Pancreas (tissue), 10 donors: Measurements from ENCODE around the gene CTSF. TPM values are rescaled to one million over a fixed set of nuclear protein-coding genes. Genes with fewer than 3 reads are reported as not detected.

Experiments used
- ATAC-seq, 4 donors: fragments of 200-7000 bp; cut with Tn5 transposase; one replicate each; pipeline versions ENCODE4 v1.8.0 to v1.9.1; 2020; ENCODE audit warnings: mild to moderate bottlenecking in 4 of 4, moderate library complexity in 4 of 4
- DNase-seq, 6 donors: peaks; one replicate each; pipeline ENCODE4 v3.0.0-alpha.2; 2020
- FAIRE-seq: peaks from 2 replicates; lab custom pipeline; 2012; peaks lifted over from hg19 to GRCh38; lab: Jason Lieb, UNC
- H3K27ac ChIP-seq, 4 donors: fragments of 200-600 bp; sonication (generic); 1 replicate in 3 of 4; 2 replicates in 1 of 4; pipeline versions ENCODE4 v1.5.0 to v1.8.0; 2020
- H3K27me3 ChIP-seq, 4 donors: fragments of 200-600 bp; one replicate each; pipeline ENCODE4 v1.8.0; 2021
- H3K36me3 ChIP-seq, 3 donors: fragments of 200-600 bp; sonication (generic) in 1 of 3; one replicate each; pipeline versions ENCODE4 v1.5.0 to v1.8.0; 2020 to 2021
- H3K4me1 ChIP-seq, 3 donors: fragments of 200-600 bp; one replicate each; pipeline ENCODE4 v1.8.0; 2021
- H3K4me3 ChIP-seq, 4 donors: fragments of 200-600 bp; sonication (generic) in 2 of 4; one replicate each; pipeline versions ENCODE4 v1.5.0 to v1.8.0; 2020 to 2021
- H3K9me3 ChIP-seq, 4 donors: fragments of 200-600 bp; one replicate each; pipeline ENCODE4 v1.8.0; 2021
- CTCF ChIP-seq, 4 donors: fragments of 200-600 bp; sonication (generic) in 3 of 4; IDR thresholded peaks; one replicate each; pipeline versions ENCODE4 v1.5.0 to v1.8.0; 2021; ENCODE audit warnings: antibody characterized with exemption in 4 of 4
- WGBS, 2 donors: extraction: QIAGEN DNeasy Blood & Tissue Kit; methylation state at CpG; one replicate each; pipeline ENCODE4 v1.1.7; 2013; 5-methylcytosine and 5-hydroxymethylcytosine counted together
- intact Hi-C, 3 donors: fragments of 100-400 bp; cut with DNase I; formaldehyde crosslinking; loops; one replicate each; pipeline versions ENCODE4 v1.11.1 to v1.14.2; 2022
- polyA plus RNA-seq, 2 donors: library from polyadenylated mRNA; stranded (reverse); fragments of 200-250 nt; gene quantifications; one replicate each; pipeline ENCODE4 v1.2.3, GENCODE V29; 2013
- total RNA-seq, 6 donors: library from RNA; stranded (reverse); fragmentation: NEBNext Ultra II Directional in 4 of 6; extraction: Animal tissue kit (Norgen Biotek cat#: 25700) in 4 of 6; gene quantifications; one replicate each; pipeline versions ENCODE4 v1.2.1 to v1.2.4, GENCODE V29; 2021 to 2023
- donor health status: healthy with polysubstance abuse.
- donor health status: DM: no; HTN: no; CAD: no; lungs with moderate emphysema.
- donor health status: DM: no; HTN: no; CAD: no.
- donor health status: control.
- donor health status: control.
- donor health status: Bipolar disorder and iron deficiency.
- donor health status: DM: yes; HTN: yes; CAD: no.
- donor health status: DM: no; HTN: no; CAD: no.
- donor health status: DM: no; HTN: no; CAD: no.
- donor health status: DM: yes; HTN: yes; CAD: no.

CTSF gene
- total and polyA plus RNA-seq, 8 donors: 10.6 to 43.2 (median 19.9) TPM

- Histone ChIP-seq H3K27me3 (no peaks in the 10 kb centered on the region), H3K36me3 (peaks cover 0 to 8% (median 0%) of the 10 kb centered on the region in 3 donors), H3K4me1 (peaks cover 0 to 9% (median 0%) of the 10 kb centered on the region in 3 donors), H3K9me3 (no peaks in the 10 kb centered on the region), H3K27ac (no peak overlapping the region), H3K4me3 (no peak overlapping the region)
- WGBS, 2 donors: 85 to 94% methylated on average over 10 of the region's 10 CpGs
- no peak for ATAC-seq
- no peak for DNase-seq
- FAIRE-seq: no peak
- intact Hi-C loops: no loop called here
- TF ChIP-seq CTCF (IDR thresholded peaks at IDR 0.05): no peak
Measured at GRCh38 chr11:66539870-66540213, 28.6 kb downstream of the CTSF start.

GRCh38 chr11:66539170-66539869, 29.1 kb downstream of the CTSF start:
- Histone ChIP-seq H3K27me3 (no peaks in the 10 kb centered on the region), H3K4me3 (no peak overlapping the region), H3K9me3 (no peaks in the 10 kb centered on the region), H3K4me1 (peaks cover 0 to 5% (median 0%) of the 10 kb centered on the region in 3 donors), H3K27ac (no peak overlapping the region), H3K36me3 (peaks cover 0 to 8% (median 0%) of the 10 kb centered on the region in 3 donors)
- no peak for FAIRE-seq
- ATAC-seq: peak in 1 of 4 donors; percentile 11
- WGBS, 2 donors: 84 to 87% methylated on average over 16 of the region's 16 CpGs
- intact Hi-C loops: no loop called here
- DNase-seq: peak in 1 of 6 donors; percentile 65
- TF ChIP-seq CTCF (IDR thresholded peaks at IDR 0.05): no peak

GRCh38 chr11:66532784-66533183, 35.6 kb downstream of the CTSF start:
- no peak for ATAC-seq
- FAIRE-seq: no peak
- WGBS, 2 donors: 72 to 84% methylated on average over 6 of the region's 6 CpGs

GRCh38 chr11:66531841-66532240, 36.6 kb downstream of the CTSF start:
- FAIRE-seq (no peak), ATAC-seq (no peak), DNase-seq (no peak)
- no peak for TF ChIP-seq CTCF (IDR thresholded peaks at IDR 0.05)
- Histone ChIP-seq H3K4me1 (no peaks in the 10 kb centered on the region), H3K27me3 (no peaks in the 10 kb centered on the region), H3K36me3 (peaks cover 0 to 3% (median 0%) of the 10 kb centered on the region in 3 donors), H3K4me3 (no peak overlapping the region), H3K27ac (no peak overlapping the region), H3K9me3 (no peaks in the 10 kb centered on the region)
- 91 to 95% methylated on average over 10 to 11 of the region's 11 CpGs for WGBS, 2 donors
- intact Hi-C loops: no loop called here

More at GRCh38 chr11:66532784-66533183, 35.6 kb downstream of the CTSF start:
- peaks cover 0 to 3% (median 0%) of the 10 kb centered on the region in 3 donors for H3K36me3 ChIP-seq
- H3K4me3 ChIP-seq: no peak overlapping the region
- H3K9me3 ChIP-seq: no peaks in the 10 kb centered on the region
- H3K4me1 ChIP-seq: no peaks in the 10 kb centered on the region
- H3K27ac ChIP-seq: no peak overlapping the region
- intact Hi-C loops: no loop called here
- TF ChIP-seq CTCF (IDR thresholded peaks at IDR 0.05): no peak
- H3K27me3 ChIP-seq: no peaks in the 10 kb centered on the region
- no peak for DNase-seq
